ENCODE measurements around the gene MYO18B. TPM values are rescaled to one million over a fixed set of nuclear protein-coding genes. Genes with fewer than 3 reads are reported as not detected.

MYO18B gene
- total and polyA plus RNA-seq, 2 of the 4 experiments (the other 2 are of a cell fraction): under 0.01 TPM; not detected in 1

DNA sequence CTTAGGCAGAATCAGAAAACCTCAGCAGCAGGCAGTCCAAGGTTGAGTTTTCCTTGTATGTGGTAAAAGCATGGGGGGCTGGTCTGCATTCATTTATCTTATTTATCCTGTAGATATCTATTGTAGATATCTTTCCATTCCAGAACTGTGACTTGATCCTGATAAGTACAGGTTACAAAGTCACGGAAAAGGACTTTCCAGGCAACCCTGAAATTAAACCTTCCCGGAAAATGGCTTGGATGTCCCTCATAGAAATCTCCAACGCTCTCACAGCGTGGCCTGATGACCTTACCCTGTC lies 48.8 kb upstream of the MYO18B start:
- Histone ChIP-seq H4K20me1 (ENCODE audit: insufficient read depth, low read length) (no peaks in the 10 kb centered on the region), H3K14ac (replicated peaks; ENCODE audit: low read depth, low read length) (no peak overlapping the region), H3K56ac (ENCODE audit: extremely low read depth, insufficient read depth, low read length) (no peak overlapping the region), H3K4ac (ENCODE audit: low read depth, low read length) (no peak overlapping the region), H3K4me3 (ENCODE audit: insufficient read depth, low read depth, low read length) (no peak overlapping the region), H3K79me1 (ENCODE audit: low read depth in 1 of 2, low read length in 2 of 2) (no peaks in the 10 kb centered on the region), H4K5ac (ENCODE audit: low read depth, low read length) (no peak overlapping the region), H4K8ac (ENCODE audit: low read depth in 2 of 2, low read length in 2 of 2) (no peak overlapping the region), H2BK5ac (ENCODE audit: low read depth, low read length, poor library complexity, severe bottlenecking) (no peak overlapping the region), H2AK9ac (replicated peaks; ENCODE audit: low read depth, low read length, poor library complexity) (no peak overlapping the region), H3K27me3 (ENCODE audit: control insufficient read depth, insufficient read depth, low read length) (no peaks in the 10 kb centered on the region), H3K9me3 (ENCODE audit: control insufficient read depth, insufficient read depth, low read length) (no peaks in the 10 kb centered on the region), H2AFZ (replicated peaks; ENCODE audit: low read length, poor library complexity) (no peak overlapping the region), H4K91ac (ENCODE audit: insufficient read depth, low read depth, low read length) (no peak overlapping the region), H3K4me2 (ENCODE audit: low read depth, low read length) (no peak overlapping the region), H2BK120ac (ENCODE audit: low read depth, low read length) (no peak overlapping the region), H3K4me1 (ENCODE audit: control insufficient read depth, insufficient read depth, low read length) (no peaks in the 10 kb centered on the region), H3K9ac (ENCODE audit: low read depth, low read length) (no peak overlapping the region), H3K36me3 (ENCODE audit: control insufficient read depth, insufficient read depth, low read length) (no peaks in the 10 kb centered on the region), H3K9me1 (ENCODE audit: insufficient read depth, low read length) (no peaks in the 10 kb centered on the region), H3K27ac (ENCODE audit: insufficient read depth, low read length) (no peak overlapping the region), H3K18ac (ENCODE audit: low read depth, low read length) (no peak overlapping the region), H3K23ac (ENCODE audit: low read depth, low read length) (no peak overlapping the region), H2BK20ac (ENCODE audit: low read depth, low read length) (no peak overlapping the region), H2AK5ac (ENCODE audit: low read depth, low read length) (no peak overlapping the region), H2BK15ac (ENCODE audit: low read depth, low read length) (no peak overlapping the region)
- in situ Hi-C loops (cut with MboI; ENCODE audit: low sequenced_read_pairs): no loop called here
- intact Hi-C loops (cut with micrococcal nuclease): no loop called here
- DNase-seq (no peak), ATAC-seq (ENCODE audit: low read depth) (no peak)
- POLR2A ChIA-PET (ENCODE audit: unreplicated experiment): no interaction called here
- dilution Hi-C loops (cut with HindIII; ENCODE audit: low sequenced_read_pairs, unreplicated experiment): no loop called here
- no TSS peak for BruUV-seq (replicated peaks)
- no peak for TF ChIP-seq BHLHE40 (IDR thresholded peaks at IDR 0.05; ENCODE audit: low read depth, low read length)
- no peak for TF ChIP-seq CHD1 (IDR thresholded peaks at IDR 0.05; ENCODE audit: low read depth, low read length)
- TF ChIP-seq RCOR1 (IDR thresholded peaks at IDR 0.05; ENCODE audit: insufficient replicate concordance, low read length): no peak
- TF ChIP-seq, protein P1, sequence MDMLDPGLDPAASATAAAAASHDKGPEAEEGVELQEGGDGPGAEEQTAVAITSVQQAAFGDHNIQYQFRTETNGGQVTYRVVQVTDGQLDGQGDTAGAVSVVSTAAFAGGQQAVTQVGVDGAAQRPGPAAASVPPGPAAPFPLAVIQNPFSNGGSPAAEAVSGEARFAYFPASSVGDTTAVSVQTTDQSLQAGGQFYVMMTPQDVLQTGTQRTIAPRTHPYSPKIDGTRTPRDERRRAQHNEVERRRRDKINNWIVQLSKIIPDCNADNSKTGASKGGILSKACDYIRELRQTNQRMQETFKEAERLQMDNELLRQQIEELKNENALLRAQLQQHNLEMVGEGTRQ (IDR thresholded peaks at IDR 0.05; ENCODE audit: low read depth, low read length): no peak
- TF ChIP-seq POLR2A (IDR thresholded peaks at IDR 0.05; ENCODE audit: low read depth, low read length): no peak
- no peak for TF ChIP-seq FOS (IDR thresholded peaks at IDR 0.05; ENCODE audit: low read depth, low read length)
- TF ChIP-seq NFE2L2 (IDR thresholded peaks at IDR 0.05; ENCODE audit: low read depth, low read length): no peak
- TF ChIP-seq, protein P2, sequence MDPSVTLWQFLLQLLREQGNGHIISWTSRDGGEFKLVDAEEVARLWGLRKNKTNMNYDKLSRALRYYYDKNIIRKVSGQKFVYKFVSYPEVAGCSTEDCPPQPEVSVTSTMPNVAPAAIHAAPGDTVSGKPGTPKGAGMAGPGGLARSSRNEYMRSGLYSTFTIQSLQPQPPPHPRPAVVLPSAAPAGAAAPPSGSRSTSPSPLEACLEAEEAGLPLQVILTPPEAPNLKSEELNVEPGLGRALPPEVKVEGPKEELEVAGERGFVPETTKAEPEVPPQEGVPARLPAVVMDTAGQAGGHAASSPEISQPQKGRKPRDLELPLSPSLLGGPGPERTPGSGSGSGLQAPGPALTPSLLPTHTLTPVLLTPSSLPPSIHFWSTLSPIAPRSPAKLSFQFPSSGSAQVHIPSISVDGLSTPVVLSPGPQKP (IDR thresholded peaks at IDR 0.05; ENCODE audit: borderline replicate concordance, low read depth, low read length): no peak
- no peak for TF ChIP-seq CEBPB (IDR thresholded peaks at IDR 0.05; ENCODE audit: low read depth, low read length)
- TF ChIP-seq, protein P3, sequence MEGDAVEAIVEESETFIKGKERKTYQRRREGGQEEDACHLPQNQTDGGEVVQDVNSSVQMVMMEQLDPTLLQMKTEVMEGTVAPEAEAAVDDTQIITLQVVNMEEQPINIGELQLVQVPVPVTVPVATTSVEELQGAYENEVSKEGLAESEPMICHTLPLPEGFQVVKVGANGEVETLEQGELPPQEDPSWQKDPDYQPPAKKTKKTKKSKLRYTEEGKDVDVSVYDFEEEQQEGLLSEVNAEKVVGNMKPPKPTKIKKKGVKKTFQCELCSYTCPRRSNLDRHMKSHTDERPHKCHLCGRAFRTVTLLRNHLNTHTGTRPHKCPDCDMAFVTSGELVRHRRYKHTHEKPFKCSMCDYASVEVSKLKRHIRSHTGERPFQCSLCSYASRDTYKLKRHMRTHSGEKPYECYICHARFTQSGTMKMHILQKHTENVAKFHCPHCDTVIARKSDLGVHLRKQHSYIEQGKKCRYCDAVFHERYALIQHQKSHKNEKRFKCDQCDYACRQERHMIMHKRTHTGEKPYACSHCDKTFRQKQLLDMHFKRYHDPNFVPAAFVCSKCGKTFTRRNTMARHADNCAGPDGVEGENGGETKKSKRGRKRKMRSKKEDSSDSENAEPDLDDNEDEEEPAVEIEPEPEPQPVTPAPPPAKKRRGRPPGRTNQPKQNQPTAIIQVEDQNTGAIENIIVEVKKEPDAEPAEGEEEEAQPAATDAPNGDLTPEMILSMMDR (conservative IDR thresholded peaks at IDR 0.05; ENCODE audit: low read depth, low read length): no peak
- TF ChIP-seq SMC3 (IDR thresholded peaks at IDR 0.05; ENCODE audit: low read depth, low read length): no peak
- no peak for TF ChIP-seq MAZ (IDR thresholded peaks at IDR 0.05; ENCODE audit: borderline replicate concordance, low read depth, low read length)
- CTCF ChIA-PET: interaction anchor here (0.6 kb wide), 1 partner anchor 18 kb away, joined by 4 read pairs; no protein-coding TSS in a partner anchor
- WGBS, 2 experiments (ENCODE audit: extremely low coverage in 2 of 2, insufficient read length in 1 of 2): 60% methylated on average over 3 of the region's 4 CpGs; no CpG with 5 or more reads in 1 of the 2 experiments
